NT2/D1 (cell line): ENCODE results near the gene FAM222B.

ENCODE experiments used
- SUZ12 ChIP-seq: IDR thresholded peaks from 2 replicates; pipeline ENCODE4 v1.6.1; 2011; ENCODE audit not compliant: insufficient read length, insufficient read depth; ENCODE audit errors: extremely low read depth
- YY1 ChIP-seq: IDR thresholded peaks from 2 replicates; pipeline ENCODE4 v1.6.1; 2011; ENCODE audit not compliant: insufficient read length, insufficient read depth
- ZNF274 ChIP-seq: IDR thresholded peaks from 2 replicates; pipeline ENCODE4 v1.6.1; 2011; ENCODE audit warnings: mild to moderate bottlenecking, low read depth, low read length

DNA sequence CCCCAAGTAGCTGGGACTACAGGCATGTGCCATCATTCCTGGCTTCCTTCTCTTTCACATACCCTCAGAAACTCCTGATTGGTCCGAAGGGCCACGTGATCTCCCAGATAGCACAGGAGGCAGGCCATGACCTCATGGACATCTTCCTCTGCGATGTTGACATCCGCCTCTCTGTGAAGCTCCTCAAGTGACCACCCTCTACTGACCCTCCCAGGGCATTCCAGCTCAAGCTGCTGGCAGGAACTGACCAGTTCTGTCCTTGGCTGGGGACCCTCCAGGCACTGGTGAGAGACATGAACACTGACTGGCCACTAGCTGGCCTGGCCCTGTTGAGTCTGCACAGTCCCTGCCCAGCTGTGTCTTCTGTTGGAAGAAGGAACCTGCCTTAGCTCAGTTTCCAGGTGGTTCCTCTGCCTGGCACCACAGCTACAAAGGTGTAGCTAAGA is 17.8 kb upstream of the FAM222B start:
- TF ChIP-seq SUZ12 (no peak), YY1 (no peak), ZNF274 (no peak)
